ENCODE results near the gene NAGA.

DNA sequence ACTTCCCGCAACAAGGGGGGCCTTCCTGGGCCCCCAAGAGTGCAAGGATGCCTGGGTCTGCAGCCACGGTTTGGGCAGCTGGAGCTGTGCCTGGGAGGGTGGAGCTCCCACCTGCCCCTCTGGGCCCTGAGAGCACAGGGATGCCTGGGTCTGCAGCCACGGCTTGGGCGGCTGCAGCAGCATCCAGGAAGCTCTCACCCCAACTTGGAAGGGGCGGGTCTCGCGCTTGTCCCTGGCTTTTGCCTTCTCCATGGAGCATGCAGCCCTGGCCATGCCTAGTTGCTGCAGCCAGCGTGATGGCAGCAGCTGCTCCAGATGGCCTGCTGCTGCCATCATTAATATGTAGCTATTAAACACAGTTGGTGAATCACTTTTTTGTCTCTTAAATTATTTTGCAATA, 35.4 kb downstream of the NAGA start:
- no peak for TF ChIP-seq RAD21 (IDR thresholded peaks at IDR 0.05; ENCODE audit: low read depth)
- TF ChIP-seq, protein P1, sequence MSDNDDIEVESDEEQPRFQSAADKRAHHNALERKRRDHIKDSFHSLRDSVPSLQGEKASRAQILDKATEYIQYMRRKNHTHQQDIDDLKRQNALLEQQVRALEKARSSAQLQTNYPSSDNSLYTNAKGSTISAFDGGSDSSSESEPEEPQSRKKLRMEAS (IDR thresholded peaks at IDR 0.05) = no peak
- TF ChIP-seq TCF12 (IDR thresholded peaks at IDR 0.05; ENCODE audit: low read depth) = no peak
- TF ChIP-seq, protein P2, sequence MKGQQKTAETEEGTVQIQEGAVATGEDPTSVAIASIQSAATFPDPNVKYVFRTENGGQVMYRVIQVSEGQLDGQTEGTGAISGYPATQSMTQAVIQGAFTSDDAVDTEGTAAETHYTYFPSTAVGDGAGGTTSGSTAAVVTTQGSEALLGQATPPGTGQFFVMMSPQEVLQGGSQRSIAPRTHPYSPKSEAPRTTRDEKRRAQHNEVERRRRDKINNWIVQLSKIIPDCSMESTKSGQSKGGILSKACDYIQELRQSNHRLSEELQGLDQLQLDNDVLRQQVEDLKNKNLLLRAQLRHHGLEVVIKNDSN (IDR thresholded peaks at IDR 0.05) = no peak
- TF ChIP-seq TAF1 (IDR thresholded peaks at IDR 0.05; ENCODE audit: low read depth) = no peak
- no peak for TF ChIP-seq EP300 (IDR thresholded peaks at IDR 0.05; ENCODE audit: borderline replicate concordance)
- no peak for TF ChIP-seq CREB1 (IDR thresholded peaks at IDR 0.05; ENCODE audit: low read depth)

Data from Ishikawa (cell line).